H9 (cell line): ENCODE measurements around the gene BMP7. TPM values are rescaled to one million over a fixed set of nuclear protein-coding genes. Genes with fewer than 3 reads are reported as not detected.

Source experiments
- DNase-seq: peaks from one replicate; pipeline ENCODE4 v3.0.0-alpha.2; 2017
- H2AFZ ChIP-seq: one replicate; pipeline ENCODE4 v1.6.1; 2013; ENCODE audit warnings: mild to moderate bottlenecking, low read length, control low read depth, moderate library complexity
- H2AK5ac ChIP-seq: 2 replicates; pipeline ENCODE4 v1.6.1; 2013; ENCODE audit warnings: low read length, control low read depth, mixed read lengths; ENCODE audit not compliant: insufficient read length
- H2BK120ac ChIP-seq: one replicate; pipeline ENCODE4 v1.6.1; 2013; ENCODE audit warnings: low read depth, mild to moderate bottlenecking, low read length, control low read depth, inconsistent platforms; ENCODE audit not compliant: poor library complexity, severe bottlenecking
- H2BK12ac ChIP-seq: 2 replicates; pipeline ENCODE4 v1.6.1; 2013; ENCODE audit warnings: low read length, control low read depth, mixed read lengths, low read depth; ENCODE audit not compliant: insufficient read length
- H2BK15ac ChIP-seq: 2 replicates; pipeline ENCODE4 v1.6.1; 2013; ENCODE audit warnings: low read depth, low read length, control low read depth
- H2BK20ac ChIP-seq: one replicate; pipeline ENCODE4 v1.6.1; 2013; ENCODE audit warnings: low read depth, mild to moderate bottlenecking, low read length, control low read depth, inconsistent platforms; ENCODE audit not compliant: poor library complexity, severe bottlenecking
- H2BK5ac ChIP-seq: 2 replicates; pipeline ENCODE4 v1.6.1; 2013; ENCODE audit warnings: low read length, control low read depth, mixed read lengths; ENCODE audit not compliant: insufficient read length
- H3K14ac ChIP-seq: 2 replicates; pipeline ENCODE4 v1.6.1; 2013; ENCODE audit warnings: low read length, control low read depth; ENCODE audit not compliant: insufficient read depth
- H3K18ac ChIP-seq: 2 replicates; pipeline ENCODE4 v1.6.1; 2013; ENCODE audit warnings: low read depth, mild to moderate bottlenecking, mixed read lengths, low read length, control low read depth; ENCODE audit not compliant: insufficient read length
- H3K23ac ChIP-seq: 2 replicates; pipeline ENCODE4 v1.6.1; 2013; ENCODE audit warnings: low read length, control low read depth, mixed read lengths, low read depth; ENCODE audit not compliant: insufficient read length
- H3K23me2 ChIP-seq: 2 replicates; pipeline ENCODE4 v1.6.1; 2013; ENCODE audit warnings: low read depth, mild to moderate bottlenecking, mixed read lengths, low read length, control low read depth; ENCODE audit not compliant: insufficient read length, poor library complexity, severe bottlenecking
- H3K27ac ChIP-seq: 2 replicates; pipeline ENCODE4 v1.5.1; 2013; ENCODE audit warnings: low read length, control low read depth, mixed read lengths, low read depth; ENCODE audit not compliant: insufficient read length
- H3K27me3 ChIP-seq: 2 replicates; pipeline ENCODE4 v1.6.1; 2013; ENCODE audit warnings: low read length, control low read depth, inconsistent platforms; ENCODE audit not compliant: insufficient read depth
- H3K4ac ChIP-seq: 2 replicates; pipeline ENCODE4 v1.6.1; 2013; ENCODE audit warnings: low read depth, mild to moderate bottlenecking, control low read depth, inconsistent platforms, low read length, moderate library complexity
- H3K4me1 ChIP-seq: 2 replicates; pipeline ENCODE4 v1.6.1; 2013; ENCODE audit warnings: low read length, control low read depth, inconsistent platforms; ENCODE audit not compliant: insufficient read depth
- H3K4me2 ChIP-seq: 2 replicates; pipeline ENCODE4 v1.6.1; 2013; ENCODE audit warnings: low read length, control low read depth, mixed read lengths; ENCODE audit not compliant: insufficient read length, insufficient read depth
- H3K56ac ChIP-seq: 2 replicates; pipeline ENCODE4 v1.6.1; 2013; ENCODE audit warnings: low read depth, mild to moderate bottlenecking, mixed read lengths, low read length, control low read depth; ENCODE audit not compliant: insufficient read length
- H3K79me1 ChIP-seq: 2 replicates; pipeline ENCODE4 v1.6.1; 2013; ENCODE audit warnings: low read depth, mild to moderate bottlenecking, moderate library complexity, low read length, control low read depth, inconsistent platforms; ENCODE audit not compliant: insufficient read depth, poor library complexity, severe bottlenecking
- H3K79me2 ChIP-seq: 2 replicates; pipeline ENCODE4 v1.6.1; 2013; ENCODE audit warnings: low read length, control low read depth, inconsistent platforms; ENCODE audit not compliant: insufficient read depth
- H3K9ac ChIP-seq: 2 replicates; pipeline ENCODE4 v1.6.1; 2013; ENCODE audit warnings: low read length, control low read depth, mixed read lengths; ENCODE audit not compliant: insufficient read length; ENCODE audit errors: extremely low read depth
- H3K9me3 ChIP-seq: one replicate; pipeline ENCODE4 v1.6.1; 2013; ENCODE audit warnings: low read depth, low read length, inconsistent platforms; ENCODE audit not compliant: control insufficient read depth
- H3T11ph ChIP-seq: one replicate; pipeline ENCODE4 v1.6.1; 2013; ENCODE audit warnings: mild to moderate bottlenecking, low read length, control low read depth, inconsistent platforms
- H4K20me1 ChIP-seq: one replicate; pipeline ENCODE4 v1.6.1; 2013; ENCODE audit not compliant: control insufficient read depth, insufficient read length, insufficient read depth
- H4K5ac ChIP-seq: 2 replicates; pipeline ENCODE4 v1.6.1; 2013; ENCODE audit warnings: low read depth, mild to moderate bottlenecking, mixed read lengths, low read length, control low read depth; ENCODE audit not compliant: insufficient read length
- H4K8ac ChIP-seq: replicated peaks from 2 replicates; pipeline ENCODE4 v1.6.1; 2013; ENCODE audit warnings: low read length, control low read depth, mixed read lengths, low read depth; ENCODE audit not compliant: insufficient read length
- H4K91ac ChIP-seq: 2 replicates; pipeline ENCODE4 v1.6.1; 2013; ENCODE audit warnings: low read depth, mild to moderate bottlenecking, moderate library complexity, mixed read lengths, low read length, control low read depth; ENCODE audit not compliant: insufficient read length
- H3K27ac Mint-ChIP-seq, 3 experiments: 2 replicates in 2 of 3; 3 replicates in 1 of 3; pipeline ENCODE4 v1.8.0; 2020 to 2021; ENCODE audit warnings: mixed read lengths in 3 of 3, mild to moderate bottlenecking in 1 of 3, moderate library complexity in 1 of 3
- H3K27me3 Mint-ChIP-seq: 2 replicates; pipeline ENCODE4 v1.8.0; 2021; ENCODE audit warnings: low read depth, mild to moderate bottlenecking, moderate library complexity, mixed read lengths
- H3K36me3 Mint-ChIP-seq, 3 experiments: 2 replicates in 2 of 3; 3 replicates in 1 of 3; pipeline ENCODE4 v1.8.0; 2020 to 2021; ENCODE audit warnings: low read depth in 3 of 3, mixed read lengths in 3 of 3; ENCODE audit not compliant: insufficient read depth in 1 of 3
- H3K4me1 Mint-ChIP-seq, 2 experiments: 2 replicates each; pipeline ENCODE4 v1.8.0; 2020; ENCODE audit warnings: mixed read lengths in 2 of 2
- H3K4me3 Mint-ChIP-seq, 2 experiments: 2 replicates in 1 of 2; 3 replicates in 1 of 2; pipeline ENCODE4 v1.8.0; 2020 to 2021; ENCODE audit warnings: mild to moderate bottlenecking in 2 of 2, mixed read lengths in 2 of 2, moderate library complexity in 1 of 2
- H3K9me3 Mint-ChIP-seq, 2 experiments: 2 replicates in 1 of 2; 3 replicates in 1 of 2; pipeline ENCODE4 v1.8.0; 2020; ENCODE audit warnings: mild to moderate bottlenecking in 2 of 2, mixed read lengths in 2 of 2, moderate library complexity in 1 of 2
- WGBS: extraction: QIAGEN DNeasy Blood & Tissue Kit; methylation state at CpG from one replicate; pipeline ENCODE4 v1.1.7; 2013; ENCODE audit warnings: missing lambda C conversion rate, low lambda C conversion rate, mixed read lengths; ENCODE audit not compliant: insufficient read length; ENCODE audit errors: extremely low coverage; 5-methylcytosine and 5-hydroxymethylcytosine counted together
- total RNA-seq: library from RNA; stranded (reverse); gene quantifications from 2 replicates; pipeline ENCODE4 v1.2.1, GENCODE V29; 2021
- TF ChIP-seq, protein P1 (sequence below): fragments of 200-600 bp; sonication (generic); conservative IDR thresholded peaks from 3 replicates; pipeline ENCODE4 v1.8.0; 2021; ENCODE audit warnings: antibody characterized with exemption, mild to moderate bottlenecking

The BMP7 gene
- total RNA-seq, 1 experiment from 2014 or later, result 17.7 TPM

DNA sequence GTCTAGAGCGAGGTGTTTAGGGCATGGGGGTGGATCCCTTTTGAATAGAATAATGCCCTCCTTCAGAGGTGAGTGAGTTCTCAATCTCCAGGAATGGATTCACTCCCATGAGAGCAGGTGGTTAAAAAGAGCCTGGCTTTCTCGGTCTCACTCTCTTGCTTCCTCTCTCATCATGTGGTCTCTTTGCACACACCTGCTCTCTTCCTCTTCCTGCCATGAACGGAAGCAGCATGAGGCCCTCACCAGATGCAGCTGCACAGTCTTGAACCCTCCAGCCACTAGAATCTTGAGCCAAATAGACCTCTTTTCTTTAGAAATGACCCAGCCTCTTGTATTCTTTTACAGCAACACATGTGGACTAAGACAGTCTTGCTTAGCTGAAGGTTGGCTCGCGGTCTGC is 119.3 kb downstream of the BMP7 start:
- WGBS, result no CpG with 5 or more reads among the region's 5 CpGs
- Histone ChIP-seq H3K56ac (no peak overlapping the region), H3K14ac (no peak overlapping the region), H3K23ac (no peak overlapping the region), H2BK12ac (no peak overlapping the region), H3K27me3 (no peaks in the 10 kb centered on the region), H2BK120ac (no peak overlapping the region), H2BK20ac (no peak overlapping the region), H3K27ac (no peak overlapping the region), H3K4me1 (no peaks in the 10 kb centered on the region), H2BK5ac (no peak overlapping the region), H2AK5ac (no peak overlapping the region), H3K79me2 (no peaks in the 10 kb centered on the region), H4K5ac (no peak overlapping the region), H3K4ac (no peak overlapping the region), H4K20me1 (no peaks in the 10 kb centered on the region), H3K4me2 (no peak overlapping the region), H4K91ac (no peak overlapping the region), H3T11ph (no peak overlapping the region), H3K9ac (no peak overlapping the region), H3K18ac (no peak overlapping the region), H4K8ac (no peak overlapping the region), H3K9me3 (no peaks in the 10 kb centered on the region), H3K23me2 (no peaks in the 10 kb centered on the region), H3K79me1 (no peaks in the 10 kb centered on the region), H2BK15ac (no peak overlapping the region), H2AFZ (no peak overlapping the region)
- H3K4me3 Mint-ChIP-seq, result no peak overlapping the region
- DNase-seq, result no peak
- H3K4me1 Mint-ChIP-seq, result 0 out of 4 replicates have a peak, but pooled peaks cover 0 to 2% of the 10 kb centered on the region in 2 experiments
- H3K36me3 Mint-ChIP-seq, result no peaks in the 10 kb centered on the region
- H3K27me3 Mint-ChIP-seq, result peaks cover 40% of the 10 kb centered on the region
- TF ChIP-seq, protein P1, sequence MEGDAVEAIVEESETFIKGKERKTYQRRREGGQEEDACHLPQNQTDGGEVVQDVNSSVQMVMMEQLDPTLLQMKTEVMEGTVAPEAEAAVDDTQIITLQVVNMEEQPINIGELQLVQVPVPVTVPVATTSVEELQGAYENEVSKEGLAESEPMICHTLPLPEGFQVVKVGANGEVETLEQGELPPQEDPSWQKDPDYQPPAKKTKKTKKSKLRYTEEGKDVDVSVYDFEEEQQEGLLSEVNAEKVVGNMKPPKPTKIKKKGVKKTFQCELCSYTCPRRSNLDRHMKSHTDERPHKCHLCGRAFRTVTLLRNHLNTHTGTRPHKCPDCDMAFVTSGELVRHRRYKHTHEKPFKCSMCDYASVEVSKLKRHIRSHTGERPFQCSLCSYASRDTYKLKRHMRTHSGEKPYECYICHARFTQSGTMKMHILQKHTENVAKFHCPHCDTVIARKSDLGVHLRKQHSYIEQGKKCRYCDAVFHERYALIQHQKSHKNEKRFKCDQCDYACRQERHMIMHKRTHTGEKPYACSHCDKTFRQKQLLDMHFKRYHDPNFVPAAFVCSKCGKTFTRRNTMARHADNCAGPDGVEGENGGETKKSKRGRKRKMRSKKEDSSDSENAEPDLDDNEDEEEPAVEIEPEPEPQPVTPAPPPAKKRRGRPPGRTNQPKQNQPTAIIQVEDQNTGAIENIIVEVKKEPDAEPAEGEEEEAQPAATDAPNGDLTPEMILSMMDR, result no peak
- H3K9me3 Mint-ChIP-seq, result peaks cover 0 to 2% of the 10 kb centered on the region in 2 experiments; a peak in 3 of 5 replicates
- no peak overlapping the region; a peak in 1 of 7 replicates for H3K27ac Mint-ChIP-seq
